ENCODE measurements around the gene C2CD2.
"Not testable (repeated sequence)": the region's sequence is repeated elsewhere in the genome, so short reads cannot be mapped to it uniquely, and the experiment has no call there.

Gene C2CD2

GRCh38 chr21:41965461-41966013 is 11.7 kb upstream of the C2CD2 start:
- TF ChIP-seq, protein P1, sequence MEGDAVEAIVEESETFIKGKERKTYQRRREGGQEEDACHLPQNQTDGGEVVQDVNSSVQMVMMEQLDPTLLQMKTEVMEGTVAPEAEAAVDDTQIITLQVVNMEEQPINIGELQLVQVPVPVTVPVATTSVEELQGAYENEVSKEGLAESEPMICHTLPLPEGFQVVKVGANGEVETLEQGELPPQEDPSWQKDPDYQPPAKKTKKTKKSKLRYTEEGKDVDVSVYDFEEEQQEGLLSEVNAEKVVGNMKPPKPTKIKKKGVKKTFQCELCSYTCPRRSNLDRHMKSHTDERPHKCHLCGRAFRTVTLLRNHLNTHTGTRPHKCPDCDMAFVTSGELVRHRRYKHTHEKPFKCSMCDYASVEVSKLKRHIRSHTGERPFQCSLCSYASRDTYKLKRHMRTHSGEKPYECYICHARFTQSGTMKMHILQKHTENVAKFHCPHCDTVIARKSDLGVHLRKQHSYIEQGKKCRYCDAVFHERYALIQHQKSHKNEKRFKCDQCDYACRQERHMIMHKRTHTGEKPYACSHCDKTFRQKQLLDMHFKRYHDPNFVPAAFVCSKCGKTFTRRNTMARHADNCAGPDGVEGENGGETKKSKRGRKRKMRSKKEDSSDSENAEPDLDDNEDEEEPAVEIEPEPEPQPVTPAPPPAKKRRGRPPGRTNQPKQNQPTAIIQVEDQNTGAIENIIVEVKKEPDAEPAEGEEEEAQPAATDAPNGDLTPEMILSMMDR (IDR thresholded peaks at IDR 0.05; ENCODE audit: low read length, missing control alignments) = no peak
- H3K4me3 ChIP-seq (replicated peaks; ENCODE audit: low read depth, low read length) = no peak overlapping the region
- no peak for DNase-seq (ENCODE audit: low read depth)

DNA sequence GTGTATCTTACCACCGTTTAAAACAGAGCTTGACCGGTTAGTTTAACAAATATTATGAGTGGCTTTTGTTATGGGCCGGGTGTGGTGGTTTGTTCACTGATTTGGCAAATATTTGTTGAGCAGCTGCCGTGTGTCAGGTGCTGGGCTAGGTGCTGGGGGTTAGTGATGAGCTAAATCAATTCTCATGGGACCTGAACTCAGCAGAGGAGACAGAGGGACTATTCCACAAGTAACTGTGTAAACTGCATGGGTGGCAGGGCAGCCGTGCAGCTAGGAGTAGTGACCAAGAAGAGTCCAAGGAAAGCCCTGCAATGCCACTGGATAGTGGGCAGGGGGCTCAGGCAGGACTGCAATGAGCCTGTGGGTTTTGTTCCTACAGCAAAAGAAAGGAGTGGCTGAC is 11.2 kb upstream of the C2CD2 start:
- H3K4me3 ChIP-seq (replicated peaks; ENCODE audit: low read depth, low read length) = no peak overlapping the region
- no peak for DNase-seq (ENCODE audit: low read depth)
- TF ChIP-seq, protein P1 (IDR thresholded peaks at IDR 0.05; ENCODE audit: low read length, missing control alignments) = no peak

DNA sequence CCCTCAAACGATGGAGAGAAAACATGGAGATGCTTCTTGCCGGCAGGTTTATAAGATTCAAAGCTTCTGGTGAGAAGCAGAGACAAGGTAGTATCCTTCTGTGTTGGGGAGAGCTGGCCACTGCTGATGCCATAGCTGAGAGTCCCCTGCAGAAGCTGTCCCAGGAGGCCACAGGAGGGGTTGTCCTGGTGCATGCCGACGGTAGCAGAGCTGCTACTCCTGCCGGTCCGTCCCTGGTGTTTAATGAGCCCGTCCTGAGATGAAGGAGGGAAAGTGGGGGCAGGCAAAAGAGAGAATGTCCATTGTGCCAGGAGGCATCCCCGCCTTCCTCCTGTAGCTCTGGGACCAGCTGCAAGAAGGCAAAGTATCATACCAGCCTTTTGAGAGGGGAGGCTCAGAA is 10.4 kb upstream of the C2CD2 start:
- TF ChIP-seq, protein P1 (IDR thresholded peaks at IDR 0.05; ENCODE audit: low read length, missing control alignments) = no peak
- no peak for DNase-seq (ENCODE audit: low read depth)

DNA sequence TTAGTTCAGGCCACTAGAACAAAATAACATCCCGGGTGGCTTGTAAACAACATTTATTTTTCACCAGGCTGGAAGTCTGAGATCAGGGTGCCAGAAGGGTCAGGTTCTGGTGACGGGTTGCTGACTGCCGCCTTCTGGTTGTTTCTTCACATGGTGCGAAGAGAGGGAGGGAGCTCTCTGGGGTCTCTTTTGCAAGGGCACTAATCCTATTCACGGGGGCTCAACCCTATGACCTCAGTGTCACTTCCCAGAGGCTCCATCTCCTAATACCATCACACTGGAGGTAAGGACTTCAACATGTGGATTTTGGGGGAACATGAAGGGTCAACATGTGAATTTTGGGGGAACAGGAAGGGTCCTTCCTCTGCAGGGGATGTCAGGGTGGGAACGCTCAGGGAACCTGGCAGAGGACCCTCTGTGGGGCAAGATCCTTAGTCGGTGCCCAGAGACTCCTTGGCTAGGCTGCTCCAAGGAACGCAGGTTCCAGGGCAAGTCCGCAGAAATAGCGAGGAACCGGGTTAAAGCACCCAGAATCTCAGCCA is 8.7 kb upstream of the C2CD2 start:
- no peak for DNase-seq (ENCODE audit: low read depth)
- no peak overlapping the region for H3K4me3 ChIP-seq (replicated peaks; ENCODE audit: low read depth, low read length)
- TF ChIP-seq, protein P1 (IDR thresholded peaks at IDR 0.05; ENCODE audit: low read length, missing control alignments) = no peak

More for the DNA sequence above, 10.4 kb upstream of the C2CD2 start:
- no peak overlapping the region for H3K4me3 ChIP-seq (replicated peaks; ENCODE audit: low read depth, low read length)

GRCh38 chr21:41961753-41962152 is 7.9 kb upstream of the C2CD2 start:
- H3K4me3 ChIP-seq (replicated peaks; ENCODE audit: low read depth, low read length) = no peak overlapping the region
- no peak for DNase-seq (ENCODE audit: low read depth)
- TF ChIP-seq, protein P1 (IDR thresholded peaks at IDR 0.05; ENCODE audit: low read length, missing control alignments) = no peak

GRCh38 chr21:41961282-41961701 is 7.5 kb upstream of the C2CD2 start:
- TF ChIP-seq, protein P1 (IDR thresholded peaks at IDR 0.05; ENCODE audit: low read length, missing control alignments) = no peak
- no peak for DNase-seq (ENCODE audit: low read depth)
- H3K4me3 ChIP-seq (replicated peaks; ENCODE audit: low read depth, low read length) = no peak overlapping the region

DNA sequence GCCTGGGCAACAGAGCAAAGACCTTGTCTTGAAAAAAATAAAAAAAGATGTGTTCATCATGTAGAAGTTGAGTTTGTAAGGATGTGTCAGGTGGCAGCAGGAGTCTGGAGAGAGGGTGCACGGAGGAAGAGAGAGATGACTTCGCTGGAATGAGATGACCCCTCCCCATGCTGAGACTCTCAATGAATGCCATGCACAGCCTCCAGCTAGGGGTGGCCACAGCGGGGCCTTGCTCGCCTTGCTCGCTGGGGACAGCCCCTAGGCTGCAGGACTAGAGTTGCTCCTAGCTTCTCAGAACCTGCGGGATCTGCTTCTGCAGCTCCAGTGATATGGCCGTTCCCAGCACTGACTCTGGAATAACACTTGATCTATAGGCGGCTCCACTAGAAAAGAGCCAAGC is 6.6 kb upstream of the C2CD2 start:
- no peak for DNase-seq (ENCODE audit: low read depth)
- H3K4me3 ChIP-seq (replicated peaks; ENCODE audit: low read depth, low read length) = no peak overlapping the region

GRCh38 chr21:41959697-41960096 is 5.9 kb upstream of the C2CD2 start:
- DNase-seq (ENCODE audit: low read depth) = not testable (repeated sequence)

More for the DNA sequence above, 6.6 kb upstream of the C2CD2 start:
- TF ChIP-seq, protein P1 (IDR thresholded peaks at IDR 0.05; ENCODE audit: low read length, missing control alignments) = no peak

More at GRCh38 chr21:41959697-41960096, 5.9 kb upstream of the C2CD2 start:
- not testable (repeated sequence) for H3K4me3 ChIP-seq (replicated peaks; ENCODE audit: low read depth, low read length)

Measured in fibroblast of pulmonary artery (primary cell).